Activated CD4-positive, alpha-beta memory T cell treated with anti-CD3 and anti-CD28 coated beads, Interleukin-2, amount 10 ng/mL, durations not matched to agents 7 days and 5 days (primary cell): Measurements from ENCODE around the gene SCTR. TPM values are rescaled to one million over a fixed set of nuclear protein-coding genes. Genes with fewer than 3 reads are reported as not detected.

Experiments
- CTCF ChIA-PET: fragments of 350-600 bp; sonication (Branson Sonifier 250); formaldehyde crosslinking; loops from one replicate; lab custom pipeline; 2021; ENCODE audit warnings: antibody characterized with exemption, inconsistent platforms; lab: Charles Lee
- POLR2A ChIA-PET: fragments of 350-600 bp; sonication (Branson Sonifier 250); formaldehyde crosslinking; loops from one replicate; lab custom pipeline; 2021; ENCODE audit warnings: antibody characterized with exemption; lab: Charles Lee
- DNase-seq: peaks from one replicate; pipeline ENCODE4 v3.0.0-alpha.2; 2020
- H3K27ac Mint-ChIP-seq: one replicate; pipeline ENCODE4 v1.8.0; 2021; ENCODE audit warnings: mild to moderate bottlenecking, mixed read lengths
- H3K27me3 Mint-ChIP-seq: one replicate; pipeline ENCODE4 v1.8.0; 2021; ENCODE audit warnings: mixed read lengths
- H3K36me3 Mint-ChIP-seq: one replicate; pipeline ENCODE4 v1.8.0; 2021; ENCODE audit warnings: low read depth, mixed read lengths
- H3K4me1 Mint-ChIP-seq: one replicate; pipeline ENCODE4 v1.8.0; 2021; ENCODE audit warnings: mixed read lengths
- H3K4me3 Mint-ChIP-seq: one replicate; pipeline ENCODE4 v1.8.0; 2021; ENCODE audit warnings: mild to moderate bottlenecking, mixed read lengths
- H3K9me3 Mint-ChIP-seq: one replicate; pipeline ENCODE4 v1.8.0; 2021; ENCODE audit warnings: mixed read lengths
- total RNA-seq, 2 experiments: library from RNA; stranded (reverse); gene quantifications; one replicate each; pipeline ENCODE4 v1.2.3, GENCODE V29; 2021

SCTR gene
- total RNA-seq, 2 experiments from 2014 or later: not detected

GRCh38 chr2:119460076-119460475, 64.2 kb downstream of the SCTR start:
- CTCF ChIA-PET: interaction anchor here (1.0 kb wide), 1 partner anchor 16 kb away, joined by 3 read pairs; no protein-coding TSS in a partner anchor
- POLR2A ChIA-PET: no interaction called here

GRCh38 chr2:119455066-119455718, 69.1 kb downstream of the SCTR start:
- Mint-ChIP-seq H3K9me3 (no peaks in the 10 kb centered on the region), H3K4me1 (no peaks in the 10 kb centered on the region)
- CTCF ChIA-PET: interaction anchor here (0.6 kb wide), 1 partner anchor 45 kb away, joined by 3 read pairs; no protein-coding TSS in a partner anchor

More at GRCh38 chr2:119460076-119460475, 64.2 kb downstream of the SCTR start:
- no peak for DNase-seq
- H3K9me3 Mint-ChIP-seq: no peaks in the 10 kb centered on the region
- no peaks in the 10 kb centered on the region for H3K36me3 Mint-ChIP-seq
- no peak overlapping the region for H3K4me3 Mint-ChIP-seq
- no peak overlapping the region for H3K27ac Mint-ChIP-seq
- peaks cover 4% of the 10 kb centered on the region for H3K4me1 Mint-ChIP-seq
- H3K27me3 Mint-ChIP-seq: peaks cover 15% of the 10 kb centered on the region

GRCh38 chr2:119453972-119454593, 70.2 kb downstream of the SCTR start:
- no peaks in the 10 kb centered on the region for H3K9me3 Mint-ChIP-seq
- no peak overlapping the region for H3K4me3 Mint-ChIP-seq
- H3K36me3 Mint-ChIP-seq: no peaks in the 10 kb centered on the region
- H3K27ac Mint-ChIP-seq: no peak overlapping the region
- POLR2A ChIA-PET: no interaction called here
- H3K4me1 Mint-ChIP-seq: no peaks in the 10 kb centered on the region
- DNase-seq: no peak
- peaks cover 21% of the 10 kb centered on the region for H3K27me3 Mint-ChIP-seq
- CTCF ChIA-PET: no interaction called here

More at GRCh38 chr2:119455066-119455718, 69.1 kb downstream of the SCTR start:
- no peak overlapping the region for H3K4me3 Mint-ChIP-seq
- no peaks in the 10 kb centered on the region for H3K36me3 Mint-ChIP-seq
- no peak overlapping the region for H3K27ac Mint-ChIP-seq
- H3K27me3 Mint-ChIP-seq: peaks cover 17% of the 10 kb centered on the region
- POLR2A ChIA-PET: no interaction called here
- DNase-seq: no peak

GRCh38 chr2:119451336-119452050, 72.8 kb downstream of the SCTR start:
- Mint-ChIP-seq H3K4me3 (no peak overlapping the region), H3K4me1 (no peaks in the 10 kb centered on the region), H3K9me3 (no peaks in the 10 kb centered on the region), H3K36me3 (no peaks in the 10 kb centered on the region), H3K27ac (no peak overlapping the region), H3K27me3 (peaks cover 24% of the 10 kb centered on the region)
- DNase-seq: no peak
- ChIA-PET POLR2A (no interaction called here), CTCF (interaction anchor here (1.6 kb wide), 1 partner anchor 25 kb away, joined by 3 read pairs; no protein-coding TSS in a partner anchor)

- Mint-ChIP-seq H3K27me3 (peaks cover 15% of the 10 kb centered on the region), H3K27ac (no peak overlapping the region), H3K9me3 (no peaks in the 10 kb centered on the region), H3K36me3 (no peaks in the 10 kb centered on the region), H3K4me1 (no peaks in the 10 kb centered on the region), H3K4me3 (no peak overlapping the region)
- ChIA-PET CTCF (no interaction called here), POLR2A (no interaction called here)
- DNase-seq: no peak
Observed at GRCh38 chr2:119449521-119449920, 74.8 kb downstream of the SCTR start.

GRCh38 chr2:119448427-119449141, 75.7 kb downstream of the SCTR start:
- no peaks in the 10 kb centered on the region for H3K9me3 Mint-ChIP-seq
- CTCF ChIA-PET: no interaction called here

GRCh38 chr2:119446037-119446436, 78.2 kb downstream of the SCTR start:
- Mint-ChIP-seq H3K27me3 (peaks cover 14% of the 10 kb centered on the region), H3K4me3 (no peak overlapping the region), H3K27ac (no peak overlapping the region), H3K36me3 (no peaks in the 10 kb centered on the region), H3K9me3 (no peaks in the 10 kb centered on the region), H3K4me1 (no peaks in the 10 kb centered on the region)
- ChIA-PET CTCF (no interaction called here), POLR2A (no interaction called here)
- no peak for DNase-seq

More at GRCh38 chr2:119448427-119449141, 75.7 kb downstream of the SCTR start:
- peaks cover 15% of the 10 kb centered on the region for H3K27me3 Mint-ChIP-seq
- H3K36me3 Mint-ChIP-seq: no peaks in the 10 kb centered on the region
- H3K27ac Mint-ChIP-seq: no peak overlapping the region
- no peak for DNase-seq
- POLR2A ChIA-PET: no interaction called here
- H3K4me3 Mint-ChIP-seq: no peak overlapping the region
- H3K4me1 Mint-ChIP-seq: no peaks in the 10 kb centered on the region

GRCh38 chr2:119442850-119443249, 81.4 kb downstream of the SCTR start:
- no peak for DNase-seq
- Mint-ChIP-seq H3K4me3 (no peak overlapping the region), H3K36me3 (no peaks in the 10 kb centered on the region), H3K9me3 (no peaks in the 10 kb centered on the region), H3K27me3 (peaks cover 3% of the 10 kb centered on the region), H3K4me1 (no peaks in the 10 kb centered on the region), H3K27ac (no peak overlapping the region)
- POLR2A ChIA-PET: interaction anchor here (1.1 kb wide), 1 partner anchor 216 kb away, joined by 3 read pairs; no protein-coding TSS in a partner anchor
- CTCF ChIA-PET: no interaction called here

GRCh38 chr2:119442226-119442619, 82.1 kb downstream of the SCTR start:
- no peak overlapping the region for H3K4me3 Mint-ChIP-seq
- POLR2A ChIA-PET: interaction anchor here (1.1 kb wide), 1 partner anchor 216 kb away, joined by 3 read pairs; no protein-coding TSS in a partner anchor
- H3K27ac Mint-ChIP-seq: no peak overlapping the region
- DNase-seq: no peak
- no peaks in the 10 kb centered on the region for H3K9me3 Mint-ChIP-seq
- no peaks in the 10 kb centered on the region for H3K4me1 Mint-ChIP-seq
- CTCF ChIA-PET: no interaction called here
- H3K36me3 Mint-ChIP-seq: no peaks in the 10 kb centered on the region
- peaks cover 3% of the 10 kb centered on the region for H3K27me3 Mint-ChIP-seq

- ChIA-PET POLR2A (interaction anchor here (1.1 kb wide), 1 partner anchor 215 kb away, joined by 3 read pairs; no protein-coding TSS in a partner anchor), CTCF (no interaction called here)
Observed at GRCh38 chr2:119441376-119442225, 82.7 kb downstream of the SCTR start.

GRCh38 chr2:119440873-119441272, 83.4 kb downstream of the SCTR start:
- Mint-ChIP-seq H3K9me3 (no peaks in the 10 kb centered on the region), H3K27me3 (no peaks in the 10 kb centered on the region), H3K4me3 (no peak overlapping the region), H3K36me3 (no peaks in the 10 kb centered on the region), H3K27ac (no peak overlapping the region), H3K4me1 (no peaks in the 10 kb centered on the region)
- ChIA-PET POLR2A (no interaction called here), CTCF (no interaction called here)
- DNase-seq: no peak

More at GRCh38 chr2:119441376-119442225, 82.7 kb downstream of the SCTR start:
- no peaks in the 10 kb centered on the region for H3K9me3 Mint-ChIP-seq
- H3K4me1 Mint-ChIP-seq: no peaks in the 10 kb centered on the region
- no peak for DNase-seq
- no peaks in the 10 kb centered on the region for H3K36me3 Mint-ChIP-seq
- H3K4me3 Mint-ChIP-seq: no peak overlapping the region
- no peak overlapping the region for H3K27ac Mint-ChIP-seq
- peaks cover 3% of the 10 kb centered on the region for H3K27me3 Mint-ChIP-seq

GRCh38 chr2:119440501-119440870, 83.8 kb downstream of the SCTR start:
- POLR2A ChIA-PET: no interaction called here
- no peaks in the 10 kb centered on the region for H3K4me1 Mint-ChIP-seq
- CTCF ChIA-PET: no interaction called here
- no peak for DNase-seq
- no peaks in the 10 kb centered on the region for H3K9me3 Mint-ChIP-seq
- no peak overlapping the region for H3K27ac Mint-ChIP-seq
- H3K27me3 Mint-ChIP-seq: no peaks in the 10 kb centered on the region
- no peaks in the 10 kb centered on the region for H3K36me3 Mint-ChIP-seq
- no peak overlapping the region for H3K4me3 Mint-ChIP-seq
